ES-I3 (cell line): ENCODE results near the gene CNNM1.

Experiments used
- H3K36me3 ChIP-seq: 2 replicates; pipeline ENCODE4 v1.6.1; 2013; ENCODE audit warnings: mild to moderate bottlenecking, low read length, control low read depth, moderate library complexity; ENCODE audit not compliant: insufficient read depth
- H3K4me1 ChIP-seq: 2 replicates; pipeline ENCODE4 v1.6.1; 2013; ENCODE audit warnings: mild to moderate bottlenecking, control low read depth, low read length; ENCODE audit not compliant: insufficient read depth
- H3K9ac ChIP-seq: 2 replicates; pipeline ENCODE4 v1.6.1; 2013; ENCODE audit warnings: low read depth, mild to moderate bottlenecking, low read length, moderate library complexity
- H3K9me3 ChIP-seq: 2 replicates; pipeline ENCODE4 v1.6.1; 2013; ENCODE audit warnings: mild to moderate bottlenecking, low read length, moderate library complexity; ENCODE audit not compliant: control insufficient read depth, insufficient read depth

Gene CNNM1

DNA sequence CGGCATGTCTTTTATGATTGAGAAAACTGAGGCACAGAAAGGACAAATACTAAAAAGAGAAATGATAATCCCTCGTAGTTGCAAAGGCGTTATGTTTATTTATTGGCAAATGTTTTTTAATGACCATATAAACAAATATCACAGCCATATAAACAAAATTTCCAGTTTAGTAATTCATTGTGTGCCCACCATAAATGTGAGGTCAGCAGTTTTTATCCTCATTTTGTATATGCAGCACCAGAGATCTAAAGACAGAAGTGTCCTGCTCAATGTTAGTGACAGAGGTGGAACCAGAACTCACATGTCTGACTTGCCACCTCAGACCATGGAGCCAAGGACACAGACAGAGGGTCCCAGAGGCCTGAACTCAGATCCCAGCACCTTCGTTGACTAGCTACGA, 14.1 kb downstream of the CNNM1 start:
- no peak overlapping the region for H3K9ac ChIP-seq
- H3K9me3 ChIP-seq: peaks cover 5% of the 10 kb centered on the region
- peaks cover 6% of the 10 kb centered on the region; the same call in 1 of the 2 replicates for H3K4me1 ChIP-seq
- H3K36me3 ChIP-seq: no peaks in the 10 kb centered on the region

GRCh38 chr10:99344715-99345114, 15.6 kb downstream of the CNNM1 start:
- Histone ChIP-seq H3K9me3 (no peaks in the 10 kb centered on the region), H3K4me1 (peaks cover 6% of the 10 kb centered on the region; the same call in 1 of the 2 replicates), H3K9ac (no peak overlapping the region), H3K36me3 (no peaks in the 10 kb centered on the region)

DNA sequence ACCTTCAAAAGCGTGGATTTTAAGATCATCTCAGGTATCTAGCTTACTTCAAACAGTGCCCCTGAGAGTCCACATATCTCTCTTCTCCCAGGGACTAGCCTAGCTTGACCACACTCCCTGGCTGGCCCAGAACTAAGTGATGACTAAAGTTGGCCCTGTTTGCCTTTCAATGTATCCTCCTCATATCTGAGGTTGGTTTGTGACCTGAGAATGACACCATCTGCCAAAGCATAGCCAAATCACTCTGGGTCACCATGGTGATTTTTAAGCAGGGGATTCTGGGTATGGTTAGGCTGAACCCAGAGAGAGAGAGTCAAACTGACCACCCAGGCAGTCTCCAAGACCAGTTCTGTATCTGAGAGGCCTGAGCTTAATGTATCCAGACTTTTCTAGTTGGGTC, 16.2 kb downstream of the CNNM1 start:
- Histone ChIP-seq H3K9ac (no peak overlapping the region), H3K4me1 (peaks cover 6% of the 10 kb centered on the region; the same call in 1 of the 2 replicates), H3K36me3 (no peaks in the 10 kb centered on the region), H3K9me3 (no peaks in the 10 kb centered on the region)

GRCh38 chr10:99346247-99346646, 17.1 kb downstream of the CNNM1 start:
- Histone ChIP-seq H3K9ac (no peak overlapping the region), H3K9me3 (no peaks in the 10 kb centered on the region), H3K36me3 (no peaks in the 10 kb centered on the region), H3K4me1 (peaks cover 6% of the 10 kb centered on the region; the same call in 1 of the 2 replicates)

DNA sequence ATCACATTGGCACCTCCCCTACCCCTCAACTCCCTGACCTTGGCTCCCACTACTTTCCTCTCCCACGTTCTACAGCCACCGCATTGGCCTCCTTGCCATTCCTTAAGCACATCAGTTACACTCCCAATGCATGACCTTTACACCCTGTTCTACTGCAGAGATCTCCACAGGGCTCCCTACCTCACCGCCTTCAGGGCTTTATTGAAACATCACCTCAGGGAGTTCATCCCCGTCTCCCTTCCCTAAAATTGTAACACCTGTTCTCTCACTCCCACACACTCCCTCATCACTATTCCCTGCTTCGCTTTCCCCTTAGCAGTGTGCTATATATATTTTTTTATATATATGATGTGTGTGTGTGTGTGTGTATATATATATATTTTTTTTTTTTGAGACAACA, 18.5 kb downstream of the CNNM1 start:
- peaks cover 6% of the 10 kb centered on the region; the same call in 1 of the 2 replicates for H3K4me1 ChIP-seq
- no peaks in the 10 kb centered on the region for H3K36me3 ChIP-seq
- H3K9ac ChIP-seq: no peak overlapping the region; the same call in 1 of the 2 replicates
- no peaks in the 10 kb centered on the region for H3K9me3 ChIP-seq

DNA sequence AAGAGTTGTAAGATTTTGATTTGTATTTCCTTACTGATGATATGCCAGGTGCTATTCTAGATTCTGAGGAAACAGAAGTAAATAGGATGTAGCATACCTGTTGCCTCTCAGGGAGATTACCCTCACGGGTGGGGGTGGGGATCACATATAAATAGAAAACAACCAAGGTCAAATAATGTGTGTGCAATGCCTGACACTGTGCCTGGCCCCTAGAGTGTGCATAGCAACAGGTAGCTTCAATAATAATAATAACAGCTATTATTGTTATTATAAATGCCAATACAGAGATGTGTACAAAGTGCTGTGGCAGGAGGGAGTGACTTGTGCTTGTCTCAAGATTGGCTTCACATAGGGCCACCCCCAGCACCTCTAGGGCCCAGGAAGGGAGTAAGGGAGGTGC, 24.0 kb downstream of the CNNM1 start:
- peaks cover 8% of the 10 kb centered on the region for H3K4me1 ChIP-seq
- H3K9me3 ChIP-seq: no peaks in the 10 kb centered on the region
- H3K36me3 ChIP-seq: no peaks in the 10 kb centered on the region
- no peak overlapping the region for H3K9ac ChIP-seq

GRCh38 chr10:99357691-99358090, 28.5 kb downstream of the CNNM1 start:
- H3K4me1 ChIP-seq: peaks cover 17% of the 10 kb centered on the region
- H3K9ac ChIP-seq: no peak overlapping the region
- H3K36me3 ChIP-seq: no peaks in the 10 kb centered on the region
- H3K9me3 ChIP-seq: no peaks in the 10 kb centered on the region

GRCh38 chr10:99358101-99358500, 28.9 kb downstream of the CNNM1 start:
- no peaks in the 10 kb centered on the region for H3K36me3 ChIP-seq
- H3K9me3 ChIP-seq: no peaks in the 10 kb centered on the region
- no peak overlapping the region for H3K9ac ChIP-seq
- H3K4me1 ChIP-seq: peaks cover 17% of the 10 kb centered on the region

DNA sequence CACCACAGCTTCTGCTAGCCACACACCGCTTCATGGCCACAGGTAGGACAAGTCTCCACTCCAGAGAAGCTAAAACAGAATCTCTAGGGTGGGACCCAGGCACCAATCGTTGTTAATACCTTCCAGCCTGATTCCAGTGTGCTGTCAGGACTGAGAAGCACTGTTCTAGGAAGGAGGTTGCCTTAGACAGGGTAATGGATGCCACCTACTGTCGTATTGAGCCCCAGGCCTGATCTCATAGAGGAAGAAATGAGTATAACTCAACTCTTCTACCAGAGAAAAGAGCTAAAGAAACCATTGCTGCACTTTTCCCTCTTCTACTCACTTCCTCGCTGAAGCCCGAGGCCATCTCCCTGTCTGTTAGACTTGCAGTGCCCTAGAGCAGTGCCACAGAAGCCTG, 31.8 kb downstream of the CNNM1 start:
- H3K36me3 ChIP-seq: no peaks in the 10 kb centered on the region
- H3K9ac ChIP-seq: no peak overlapping the region
- H3K4me1 ChIP-seq: peaks cover 17% of the 10 kb centered on the region
- no peaks in the 10 kb centered on the region for H3K9me3 ChIP-seq

DNA sequence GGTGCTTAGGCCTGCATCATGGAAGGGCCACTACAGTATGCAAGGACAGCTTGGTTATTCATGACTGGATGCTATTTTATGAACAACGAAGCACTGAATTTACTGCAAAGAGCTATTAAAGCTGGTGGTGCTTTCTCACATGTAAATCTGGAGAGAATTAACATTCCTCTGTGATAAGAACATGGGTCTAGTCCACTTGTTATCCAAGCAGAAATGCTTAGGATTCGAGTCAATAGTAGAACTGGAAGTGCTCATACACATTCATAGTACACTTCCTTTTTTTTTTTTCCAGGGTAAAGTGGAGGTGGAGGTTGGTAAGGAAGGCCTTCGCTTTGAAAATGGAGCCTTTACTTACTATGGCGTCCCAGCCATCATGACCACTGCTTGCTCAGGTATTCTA, 35.0 kb downstream of the CNNM1 start:
- Histone ChIP-seq H3K9me3 (no peaks in the 10 kb centered on the region), H3K4me1 (peaks cover 6% of the 10 kb centered on the region; the same call in 1 of the 2 replicates), H3K36me3 (no peaks in the 10 kb centered on the region), H3K9ac (no peak overlapping the region)

- Histone ChIP-seq H3K9me3 (no peaks in the 10 kb centered on the region), H3K9ac (no peak overlapping the region)
Observed at GRCh38 chr10:99365311-99365710, 36.2 kb downstream of the CNNM1 start.

GRCh38 chr10:99365736-99366135, 36.6 kb downstream of the CNNM1 start:
- H3K9me3 ChIP-seq: no peaks in the 10 kb centered on the region

More at GRCh38 chr10:99365311-99365710, 36.2 kb downstream of the CNNM1 start:
- Histone ChIP-seq H3K36me3 (no peaks in the 10 kb centered on the region), H3K4me1 (0 out of 2 replicates have a peak, but pooled peaks cover 4% of the 10 kb centered on the region)

DNA sequence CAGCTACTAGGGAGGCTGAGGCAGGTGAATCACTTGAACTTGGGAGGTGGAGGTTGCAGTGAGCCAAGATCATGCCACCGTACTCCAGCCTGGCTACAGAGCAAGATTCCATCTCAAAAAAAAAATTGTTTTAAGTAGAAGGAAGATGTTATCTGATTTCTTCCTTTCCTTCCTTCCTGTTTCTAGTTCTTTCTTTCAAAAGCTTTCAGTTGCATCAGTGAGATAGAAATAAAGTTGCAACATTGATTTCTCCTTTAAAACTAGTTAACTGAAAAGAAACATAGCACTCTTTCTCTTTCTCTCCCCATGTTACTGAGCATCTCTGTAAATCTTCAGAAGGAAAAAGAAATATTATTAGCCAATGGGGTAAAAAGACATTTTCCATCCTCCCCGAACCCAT, 37.5 kb downstream of the CNNM1 start:
- H3K9me3 ChIP-seq: no peaks in the 10 kb centered on the region
- H3K36me3 ChIP-seq: no peaks in the 10 kb centered on the region
- no peak overlapping the region for H3K9ac ChIP-seq
- H3K4me1 ChIP-seq: 0 out of 2 replicates have a peak, but pooled peaks cover 4% of the 10 kb centered on the region

More at GRCh38 chr10:99365736-99366135, 36.6 kb downstream of the CNNM1 start:
- Histone ChIP-seq H3K4me1 (0 out of 2 replicates have a peak, but pooled peaks cover 4% of the 10 kb centered on the region), H3K9ac (no peak overlapping the region), H3K36me3 (no peaks in the 10 kb centered on the region)

DNA sequence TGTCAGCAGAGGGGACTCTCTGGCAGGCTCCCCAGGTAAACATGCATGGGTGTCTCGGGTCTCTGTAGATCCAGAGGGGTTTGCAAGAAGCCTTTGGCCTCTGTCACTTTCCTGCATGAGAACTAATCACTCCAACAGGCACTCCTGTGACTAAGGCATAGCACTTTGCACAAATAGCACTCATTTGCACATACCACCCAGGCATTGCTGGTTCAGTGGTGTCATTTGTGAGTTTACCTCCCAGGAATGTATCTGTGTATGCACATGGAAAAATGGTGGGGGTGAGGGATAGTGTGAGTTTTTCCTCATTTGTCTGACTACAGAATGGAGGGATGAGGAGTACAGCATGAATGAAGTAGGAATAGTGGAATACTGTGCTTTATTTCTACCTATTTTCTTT, 39.5 kb downstream of the CNNM1 start:
- Histone ChIP-seq H3K9me3 (no peaks in the 10 kb centered on the region), H3K36me3 (no peaks in the 10 kb centered on the region), H3K9ac (no peak overlapping the region), H3K4me1 (0 out of 2 replicates have a peak, but pooled peaks cover 4% of the 10 kb centered on the region)

- H3K4me1 ChIP-seq: 0 out of 2 replicates have a peak, but pooled peaks cover 4% of the 10 kb centered on the region
- H3K36me3 ChIP-seq: no peaks in the 10 kb centered on the region
- no peaks in the 10 kb centered on the region for H3K9me3 ChIP-seq
- H3K9ac ChIP-seq: no peak overlapping the region
Observed at GRCh38 chr10:99369126-99369525, 40.0 kb downstream of the CNNM1 start.
